ENCODE results near the gene PKD2L1.
"Not testable (repeated sequence)": the region's sequence is repeated elsewhere in the genome, so short reads cannot be mapped to it uniquely, and the experiment has no call there.

Gene PKD2L1

DNA sequence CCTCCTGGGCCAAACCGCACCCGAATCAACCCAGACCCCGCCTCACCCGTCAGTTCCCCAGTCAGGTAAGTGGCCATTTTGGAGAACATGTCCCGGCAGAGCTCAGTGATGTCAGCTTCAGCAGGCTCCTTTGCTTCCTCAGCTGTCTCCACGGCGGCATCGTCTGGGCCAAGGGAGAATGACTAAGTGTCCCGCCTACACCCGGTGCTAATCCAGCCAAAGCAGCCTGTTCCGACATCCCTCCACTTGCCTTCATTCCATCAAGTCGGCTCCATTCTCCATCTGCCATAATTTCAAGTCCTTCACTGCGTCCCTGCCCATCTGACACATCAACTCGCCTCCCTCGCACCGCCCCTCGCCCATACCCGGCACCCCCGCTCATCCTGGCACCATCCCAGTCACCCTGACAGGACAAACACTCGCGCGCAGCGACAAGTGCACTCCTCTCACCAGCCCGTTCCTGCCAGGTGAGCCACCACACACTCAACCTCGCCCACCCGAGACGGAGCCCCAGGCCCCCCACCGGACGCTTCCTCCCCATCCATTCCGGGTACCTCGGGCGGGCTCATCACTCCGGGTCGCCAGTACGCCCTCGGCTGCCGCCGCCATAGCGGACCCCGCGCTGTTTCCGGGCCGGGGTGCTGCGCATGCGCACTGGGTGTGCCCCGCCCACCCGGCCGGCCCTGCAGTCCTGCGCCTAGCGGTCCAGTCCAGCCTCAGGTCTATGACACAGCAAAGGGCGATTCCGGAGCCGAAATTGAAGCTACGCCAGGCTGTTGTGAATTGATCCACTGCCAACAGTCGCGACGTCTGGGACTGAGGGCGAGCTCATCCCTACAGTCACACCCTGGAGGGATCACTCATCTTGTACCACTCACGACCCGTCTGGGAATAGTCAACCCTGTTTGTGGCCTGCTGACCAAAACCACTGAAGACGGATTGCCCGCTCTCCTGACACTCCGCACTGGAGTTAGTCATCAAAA, 43.7 kb downstream of the PKD2L1 start, which contains the start of gene BLOC1S2:
Gene BLOC1S2 (minus strand): TSS at position 630 of the 983 bp plus-strand sequence. CDS start 21 bp downstream, at position 609.
- peak; percentile 77 to 85 (median 79) for DNase-seq

DNA sequence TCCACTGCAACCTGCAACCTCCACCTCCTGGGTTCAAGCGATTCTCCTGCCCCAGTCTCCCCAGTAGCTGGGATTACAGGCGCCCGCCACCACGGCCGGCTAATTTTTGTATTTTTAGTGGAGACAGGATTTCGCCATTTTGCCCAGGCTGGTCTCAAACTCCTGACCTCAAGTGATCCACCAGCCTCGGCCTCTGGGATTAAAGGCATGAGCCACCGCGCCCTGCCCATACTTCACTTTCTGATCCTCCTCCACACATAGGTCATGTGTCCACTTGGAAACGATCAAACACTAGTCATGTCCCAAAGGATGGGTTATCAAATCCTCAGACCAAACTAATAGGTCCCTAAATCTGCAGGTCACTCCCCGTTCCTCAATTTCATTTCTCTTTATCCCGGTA, 44.7 kb downstream of the PKD2L1 start:
- DNase-seq: not testable (repeated sequence)

DNA sequence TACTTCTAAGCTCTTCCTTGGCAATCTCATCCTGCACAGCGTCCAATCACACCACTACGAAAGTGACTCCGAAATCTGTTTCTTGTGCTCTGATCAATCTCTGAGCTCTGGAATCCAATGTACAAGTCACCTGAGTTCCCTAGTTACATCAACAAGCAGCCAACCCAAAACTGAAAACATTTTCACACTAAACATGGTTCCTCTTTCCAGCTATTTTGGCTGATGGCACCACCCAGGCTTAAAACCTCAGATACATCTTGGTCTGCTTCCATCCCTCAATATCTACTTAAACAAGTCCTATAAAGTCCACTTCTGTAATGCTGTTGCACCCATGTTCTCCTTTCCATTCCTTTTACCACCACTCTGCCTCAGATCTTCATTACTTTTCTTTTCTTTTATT, 47.1 kb downstream of the PKD2L1 start:
- no peak for DNase-seq

DNA sequence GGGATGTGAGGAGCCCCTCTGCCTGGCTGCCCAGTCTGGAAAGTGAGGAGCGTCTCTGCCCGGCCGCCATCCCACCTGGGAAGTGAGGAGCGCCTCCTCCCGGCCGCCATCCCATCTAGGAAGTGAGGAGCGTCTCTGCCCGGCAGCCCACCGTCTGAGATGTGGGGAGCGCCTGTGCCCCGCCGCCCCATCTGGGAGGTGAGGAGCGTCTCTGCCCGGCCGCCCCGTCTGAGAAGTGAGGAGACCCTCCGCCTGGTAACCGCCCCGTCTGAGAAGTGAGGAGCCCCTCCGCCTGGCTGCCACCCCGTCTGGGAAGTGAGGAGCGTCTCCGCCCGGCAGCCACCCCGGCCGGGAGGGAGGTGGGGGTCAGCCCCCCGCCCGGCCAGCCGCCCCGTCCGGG, 53.1 kb downstream of the PKD2L1 start:
- not testable (repeated sequence) for DNase-seq

DNA sequence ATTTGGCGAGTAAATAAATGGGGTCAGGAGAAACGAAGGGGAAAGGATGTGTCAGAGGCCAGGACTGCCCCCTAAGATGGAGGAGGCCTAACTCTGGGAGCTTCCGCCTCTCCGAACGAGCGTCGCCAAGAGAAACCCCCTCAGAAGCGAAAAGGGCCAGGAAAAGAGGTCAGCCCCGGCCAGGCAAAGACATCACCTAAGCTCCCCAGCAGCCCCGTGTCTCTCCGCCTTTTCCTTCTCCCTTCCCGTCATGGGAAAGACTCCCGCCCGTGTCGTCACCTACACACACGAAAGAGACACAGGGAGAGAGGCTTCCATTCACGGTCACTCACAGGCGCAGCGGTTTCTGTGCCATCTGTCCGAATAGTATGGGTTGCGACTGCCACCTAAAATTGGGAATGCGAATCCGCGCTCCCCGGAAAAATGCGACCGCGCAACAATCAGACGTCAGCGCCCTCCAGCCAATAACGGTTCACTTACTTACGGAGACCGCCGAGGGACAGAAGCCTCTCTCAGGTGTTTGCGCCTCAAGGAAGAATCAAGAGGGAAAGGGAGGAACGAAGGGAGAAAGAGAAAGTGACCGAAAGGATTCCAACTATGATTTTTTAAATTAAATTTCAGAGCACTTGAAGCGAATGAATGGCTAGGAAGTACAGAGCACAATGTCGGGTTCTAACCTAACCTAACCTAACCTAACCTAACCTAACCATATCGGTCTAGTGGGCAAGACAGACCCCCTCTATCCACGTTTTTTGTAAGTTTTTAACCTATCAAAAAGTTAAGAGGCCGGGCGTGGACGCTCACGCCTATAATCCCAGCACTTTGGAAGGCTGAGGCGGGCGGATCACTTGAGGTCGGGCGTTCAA, 62.6 kb downstream of the PKD2L1 start, which contains the start of gene CWF19L1:
Gene CWF19L1 (minus strand): TSS at position 400 of the 866 bp plus-strand sequence. CDS start 45 bp downstream, at position 355.
- DNase-seq: peak; percentile 44 to 87 (median 62)

DNA sequence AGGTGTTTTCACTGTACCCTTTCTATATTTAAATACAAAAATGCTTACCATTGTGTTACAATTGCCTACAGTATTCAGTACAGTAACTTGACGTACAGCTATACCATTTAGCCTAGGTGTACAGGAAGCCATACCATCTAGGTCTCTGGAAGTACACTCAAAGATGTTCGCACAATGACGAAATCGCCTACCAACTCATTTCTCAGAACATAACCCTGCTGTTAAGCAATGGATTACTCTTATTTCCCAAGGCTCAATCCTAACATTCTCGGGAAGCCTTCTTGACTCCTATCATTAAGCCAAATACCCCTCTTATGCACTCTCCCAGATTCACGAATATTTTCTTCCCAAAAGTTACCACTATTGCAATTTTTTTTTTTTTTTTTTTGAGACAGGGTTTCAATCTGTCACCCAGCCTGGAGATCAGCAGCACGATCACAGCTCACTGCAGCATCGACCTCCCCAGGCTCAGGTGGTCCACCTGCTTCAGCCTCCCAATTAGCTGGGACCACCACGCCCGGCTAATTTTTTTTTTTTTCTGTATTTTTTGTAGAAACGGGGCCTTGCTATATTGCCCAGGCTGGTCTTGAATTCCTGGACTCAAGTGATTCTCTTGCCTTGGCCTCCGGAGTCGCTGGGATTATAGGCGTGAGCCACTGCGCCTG, 64.1 kb downstream of the PKD2L1 start:
- no peak for DNase-seq

DNA sequence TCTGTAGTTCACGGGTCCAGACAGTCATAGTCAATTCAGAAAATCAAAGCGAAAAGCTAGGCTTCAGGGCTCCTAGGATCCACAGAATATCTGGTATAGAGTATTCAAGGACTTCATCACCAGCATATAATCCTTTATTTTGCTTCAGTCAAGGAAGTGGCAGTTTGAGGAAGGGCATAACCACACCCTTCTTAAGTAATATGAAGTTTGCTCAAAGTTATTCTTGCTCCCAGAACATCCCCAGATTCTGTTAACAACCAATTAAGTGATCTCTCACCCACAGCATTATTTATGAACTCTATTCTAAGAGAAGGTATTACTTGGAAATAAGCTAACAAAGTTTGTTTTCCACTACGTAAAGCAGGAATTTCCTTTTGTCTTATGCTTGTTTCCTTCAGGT, 75.8 kb downstream of the PKD2L1 start:
- DNase-seq: no peak

DNA sequence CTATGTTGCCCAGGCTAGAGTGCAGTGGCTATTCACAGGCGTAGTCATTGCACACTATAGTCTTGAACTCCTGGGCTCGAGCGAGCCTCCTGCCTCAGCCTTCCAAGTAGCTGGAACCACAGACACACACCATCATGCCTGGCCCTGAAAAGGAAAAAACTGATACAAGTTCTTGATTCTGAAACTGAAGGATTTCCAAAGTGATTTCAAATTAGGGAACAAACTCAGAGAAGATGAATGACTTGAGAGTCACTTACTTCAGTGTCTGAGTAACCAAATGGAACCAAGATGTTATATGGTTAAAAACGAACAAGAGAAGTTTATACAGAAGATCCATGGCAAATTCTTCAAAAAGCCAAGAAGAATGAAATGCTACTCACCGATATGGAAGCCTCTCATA, 77.0 kb downstream of the PKD2L1 start:
- DNase-seq: no peak

DNA sequence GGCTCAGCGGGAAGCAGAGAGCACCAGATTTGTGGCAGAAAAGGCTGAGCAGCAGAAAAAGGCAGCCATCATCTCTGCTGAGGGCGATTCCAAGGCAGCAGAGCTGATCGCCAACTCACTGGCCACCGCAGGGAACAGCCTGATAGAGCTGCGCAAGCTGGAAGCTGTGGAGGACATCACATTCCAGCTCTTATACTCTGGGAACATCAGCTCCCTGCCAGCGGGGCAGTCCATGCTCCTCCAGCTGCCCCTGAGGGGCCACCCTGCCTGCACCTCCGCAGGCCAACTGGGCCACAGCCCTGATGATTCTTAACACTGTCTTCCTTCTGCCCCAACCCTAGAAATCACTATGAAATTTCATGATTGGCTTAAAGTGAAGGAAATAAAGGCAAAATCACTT, 81.2 kb downstream of the PKD2L1 start:
- no peak for DNase-seq

DNA sequence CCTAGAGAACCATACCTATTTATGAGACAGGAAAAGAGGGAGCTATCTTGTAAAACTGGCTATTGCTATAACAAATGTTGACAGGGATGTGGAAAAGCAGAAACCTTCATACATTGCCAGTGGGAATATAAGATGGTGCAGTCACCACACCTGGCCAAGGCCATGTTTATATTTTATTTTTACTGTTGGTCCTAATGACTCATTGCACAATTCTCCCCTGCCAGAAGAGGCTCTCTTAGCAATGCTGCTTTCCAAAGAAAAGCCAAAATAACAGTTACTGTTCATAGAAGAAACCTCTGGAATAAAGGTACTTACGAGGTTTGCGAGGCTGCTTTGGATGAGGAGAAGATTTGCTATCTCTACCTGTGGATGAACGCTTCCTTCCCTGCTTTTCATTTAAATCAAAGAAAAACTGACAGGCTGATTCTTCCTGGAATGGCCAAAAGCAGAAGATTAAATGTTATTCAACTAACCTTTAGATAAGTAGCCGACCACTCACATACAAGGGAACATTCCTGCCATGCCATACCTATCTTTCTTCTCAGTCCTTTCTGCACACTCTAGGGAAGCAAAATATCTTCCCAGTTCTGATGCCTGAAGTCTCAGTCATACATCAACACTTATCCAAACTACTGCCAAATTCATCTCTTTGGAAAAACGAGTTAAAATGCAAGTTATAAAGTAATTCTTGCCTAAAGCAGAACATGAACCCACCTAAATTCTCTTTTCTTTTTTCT, 84.4 kb downstream of the PKD2L1 start:
- no peak for DNase-seq

DNA sequence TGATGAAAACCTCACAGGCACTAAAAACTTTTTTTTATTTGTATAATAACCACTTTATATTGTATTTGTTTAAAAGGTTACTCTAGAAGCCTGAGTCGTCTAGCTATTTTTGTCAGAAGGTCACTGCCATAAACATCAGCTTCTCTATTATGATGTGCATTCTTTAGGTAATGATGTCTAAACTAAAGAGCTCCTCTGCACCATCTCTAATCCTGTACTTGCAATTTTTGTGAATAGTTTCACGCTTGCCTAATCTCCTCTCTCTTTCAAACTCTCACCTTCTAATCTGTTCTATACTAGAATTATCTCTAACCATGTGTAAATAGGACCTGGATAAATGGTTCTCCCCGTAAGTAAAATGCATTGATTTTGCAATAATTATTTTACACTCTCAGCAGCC, 90.2 kb downstream of the PKD2L1 start:
- DNase-seq: no peak

DNA sequence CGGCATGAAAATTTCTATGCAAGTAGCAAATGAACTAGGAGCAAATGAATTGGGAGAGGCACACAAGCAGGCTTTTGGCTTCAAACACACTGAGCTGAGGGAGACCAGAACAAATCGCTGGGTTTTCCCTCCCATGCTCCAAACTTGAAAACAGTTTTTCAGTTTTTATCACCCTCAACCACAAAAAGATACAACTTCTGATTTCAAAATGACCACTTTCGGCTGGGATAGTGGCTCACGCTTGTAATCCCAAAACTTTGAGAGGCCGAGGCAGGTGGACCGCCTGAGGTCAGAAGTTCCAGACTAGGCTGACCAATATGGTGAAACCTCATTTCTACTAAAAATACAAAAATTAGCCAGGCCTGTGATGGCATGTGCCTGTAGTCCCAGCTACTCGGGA, 91.6 kb downstream of the PKD2L1 start:
- DNase-seq: no peak
